Measurements from ENCODE around the gene CFAP73. TPM values are rescaled to one million over a fixed set of nuclear protein-coding genes. Genes with fewer than 3 reads are reported as not detected.

The CFAP73 gene
- total and polyA plus RNA-seq, 2 of the 8 experiments (the other 6 are each of a cell fraction or from before 2014, with no cell fraction given): 0.45 to 0.56 TPM

DNA sequence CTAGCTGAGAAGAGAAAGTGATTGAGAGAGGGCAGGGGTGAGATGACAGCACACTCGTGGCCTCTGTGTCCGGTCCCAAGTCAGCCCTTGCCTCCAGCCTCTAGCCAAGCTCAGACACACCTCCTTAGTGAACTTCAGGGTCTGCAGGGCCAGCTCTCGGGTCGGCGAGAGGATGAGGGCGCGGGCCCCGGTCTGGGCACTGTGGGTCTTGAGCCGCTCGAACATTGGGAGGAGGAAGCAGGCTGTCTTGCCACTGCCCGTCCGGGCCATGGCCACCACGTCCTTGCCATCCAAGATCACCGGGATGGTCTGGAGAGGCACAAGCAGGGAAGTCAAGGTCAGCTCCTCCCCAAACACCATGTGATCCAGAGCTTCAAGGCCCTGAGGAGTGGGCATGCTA, 29.5 kb downstream of the CFAP73 start:
- Histone ChIP-seq H3K36me3 (ENCODE audit: control insufficient read depth in 2 of 4, insufficient read depth in 4 of 4, low read length in 3 of 4) (peaks cover 11 to 54% (median 36%) of the 10 kb centered on the region in 4 experiments; a peak in 7 of 8 replicates), H3K9ac (replicated peaks in 1 of 4; ENCODE audit: extremely low read depth in 1 of 4, low read depth in 3 of 4, low read length in 3 of 4) (no peak overlapping the region), H4K20me1 (replicated peaks in 1 of 2; ENCODE audit: control insufficient read depth in 1 of 2, insufficient read depth in 2 of 2, low read length in 2 of 2) (peaks cover 5 to 14% of the 10 kb centered on the region in 2 experiments), H2BK12ac (ENCODE audit: low read depth, low read length) (no peak overlapping the region), H3K79me2 (ENCODE audit: control insufficient read depth in 1 of 2, insufficient read depth in 2 of 2, low read length in 2 of 2) (peaks cover 4 to 23% of the 10 kb centered on the region in 2 experiments; a peak in 3 of 4 replicates), H2AK5ac (ENCODE audit: low read depth, low read length) (no peak overlapping the region), H3K14ac (ENCODE audit: insufficient read length) (no peak overlapping the region), H3K27me3 (replicated peaks in 1 of 4; ENCODE audit: control insufficient read depth in 3 of 4, extremely low read depth in 1 of 4, insufficient read depth in 3 of 4, low read length in 3 of 4) (no peaks in the 10 kb centered on the region), H3K79me1 (ENCODE audit: low read depth, low read length) (0 out of 2 replicates have a peak, but pooled peaks cover 5% of the 10 kb centered on the region), H3K56ac (replicated peaks; ENCODE audit: insufficient read length, low read depth, low read length) (no peak overlapping the region), H3K23ac (ENCODE audit: insufficient read length) (no peak overlapping the region), H2BK15ac (ENCODE audit: low read length) (no peak overlapping the region), H2BK120ac (replicated peaks; ENCODE audit: low read depth, low read length) (no peak overlapping the region), H2BK5ac (ENCODE audit: low read depth, low read length) (no peak overlapping the region), H3K4ac (replicated peaks; ENCODE audit: insufficient read length, low read depth, low read length) (no peak overlapping the region), H4K8ac (ENCODE audit: extremely low read depth, insufficient read depth, low read length) (no peak overlapping the region), H3K23me2 (ENCODE audit: low read depth, low read length) (no peaks in the 10 kb centered on the region), H4K91ac (replicated peaks; ENCODE audit: insufficient read length, low read length) (no peak overlapping the region), H3K9me3 (ENCODE audit: insufficient read depth in 2 of 2, low read depth in 1 of 2, low read length in 1 of 2) (no peaks in the 10 kb centered on the region), H3K18ac (ENCODE audit: extremely low read depth, low read length) (no peak overlapping the region), H4K5ac (ENCODE audit: insufficient read length, low read depth, low read length) (no peak overlapping the region), H2AFZ (ENCODE audit: low read length) (no peak overlapping the region), H3K4me1 (replicated peaks in 1 of 4; ENCODE audit: control insufficient read depth in 3 of 4, insufficient read depth in 4 of 4, low read length in 3 of 4) (no peaks in the 10 kb centered on the region), H3K4me2 (ENCODE audit: insufficient read depth in 1 of 2, low read depth in 2 of 2, low read length in 2 of 2) (no peak overlapping the region), H3K4me3 (ENCODE audit: extremely low read depth in 1 of 4, insufficient read depth in 2 of 4, low read depth in 3 of 4, low read length in 4 of 4) (no peak overlapping the region), H3K27ac (ENCODE audit: low read depth, low read length) (no peak overlapping the region), H2BK20ac (ENCODE audit: low read length) (no peak overlapping the region)
- DNase-seq (ENCODE audit: low read depth in 1 of 2, low spot score in 2 of 2) (no peak), FAIRE-seq (no peak)
- TF ChIP-seq, protein P1, sequence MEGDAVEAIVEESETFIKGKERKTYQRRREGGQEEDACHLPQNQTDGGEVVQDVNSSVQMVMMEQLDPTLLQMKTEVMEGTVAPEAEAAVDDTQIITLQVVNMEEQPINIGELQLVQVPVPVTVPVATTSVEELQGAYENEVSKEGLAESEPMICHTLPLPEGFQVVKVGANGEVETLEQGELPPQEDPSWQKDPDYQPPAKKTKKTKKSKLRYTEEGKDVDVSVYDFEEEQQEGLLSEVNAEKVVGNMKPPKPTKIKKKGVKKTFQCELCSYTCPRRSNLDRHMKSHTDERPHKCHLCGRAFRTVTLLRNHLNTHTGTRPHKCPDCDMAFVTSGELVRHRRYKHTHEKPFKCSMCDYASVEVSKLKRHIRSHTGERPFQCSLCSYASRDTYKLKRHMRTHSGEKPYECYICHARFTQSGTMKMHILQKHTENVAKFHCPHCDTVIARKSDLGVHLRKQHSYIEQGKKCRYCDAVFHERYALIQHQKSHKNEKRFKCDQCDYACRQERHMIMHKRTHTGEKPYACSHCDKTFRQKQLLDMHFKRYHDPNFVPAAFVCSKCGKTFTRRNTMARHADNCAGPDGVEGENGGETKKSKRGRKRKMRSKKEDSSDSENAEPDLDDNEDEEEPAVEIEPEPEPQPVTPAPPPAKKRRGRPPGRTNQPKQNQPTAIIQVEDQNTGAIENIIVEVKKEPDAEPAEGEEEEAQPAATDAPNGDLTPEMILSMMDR (IDR thresholded peaks at IDR 0.05; ENCODE audit: control extremely low read depth in 1 of 3, insufficient read depth in 1 of 3, low read depth in 1 of 3, low read length in 3 of 3): no peak
- TF ChIP-seq, protein P2, sequence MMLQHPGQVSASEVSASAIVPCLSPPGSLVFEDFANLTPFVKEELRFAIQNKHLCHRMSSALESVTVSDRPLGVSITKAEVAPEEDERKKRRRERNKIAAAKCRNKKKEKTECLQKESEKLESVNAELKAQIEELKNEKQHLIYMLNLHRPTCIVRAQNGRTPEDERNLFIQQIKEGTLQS (IDR thresholded peaks at IDR 0.05; ENCODE audit: insufficient read depth, low read depth, low read length): no peak
- CTCF ChIA-PET (ENCODE audit: partially characterized antibody): interaction anchor here (1.1 to 8.8 kb wide), 6 partner anchors 9 to 29 kb away, joined by 3 to 114 read pairs (median 5); partner anchors contain the start of gene CFAP73
- WGBS, 2 experiments (ENCODE audit: extremely low coverage in 1 of 2, insufficient coverage in 1 of 2, insufficient read length in 1 of 2, insufficient replicate concordance in 2 of 2, low coverage in 1 of 2, low lambda C conversion rate in 2 of 2, missing lambda C conversion rate in 1 of 2): 93% methylated on average over 14 of the region's 14 CpGs; no CpG with 5 or more reads in 1 of the 2 experiments
- POLR2A ChIA-PET (ENCODE audit: partially characterized antibody): interaction anchor here (1.0 to 1.3 kb wide), 2 partner anchors 13 to 16 kb away, joined by 3 to 4 read pairs; no protein-coding TSS in a partner anchor

All from H1 (cell line).